ENCODE data around the gene TAF6. TPM values are rescaled to one million over a fixed set of nuclear protein-coding genes. Genes with fewer than 3 reads are reported as not detected.

TAF6 gene
- total RNA-seq, 1 experiment from 2014 or later = 87.1 TPM

- no CpG with 5 or more reads among the region's 12 CpGs for WGBS (ENCODE audit: extremely low coverage, insufficient read length, low lambda C conversion rate)
- peak overlapping the region; percentile 100 for H3K9ac ChIP-seq (ENCODE audit: extremely low read depth, insufficient read length, low read length)
Measured at GRCh38 chr7:100099452-100099851, 19.7 kb downstream of the TAF6 start.

More at GRCh38 chr7:100099452-100099851, 19.7 kb downstream of the TAF6 start:
- no peak overlapping the region for H4K91ac ChIP-seq (ENCODE audit: insufficient read length, low read depth, low read length)
- H2BK12ac ChIP-seq (ENCODE audit: insufficient read length, low read depth, low read length) = no peak overlapping the region
- no peak overlapping the region for H3K27ac ChIP-seq (ENCODE audit: insufficient read length, low read depth, low read length)
- H3K79me2 ChIP-seq (ENCODE audit: insufficient read depth, low read length) = peaks cover 5% of the 10 kb centered on the region; the same call in 1 of the 2 replicates
- H3K56ac ChIP-seq (ENCODE audit: insufficient read length, low read depth, low read length) = no peak overlapping the region
- no peak overlapping the region for H3K4ac ChIP-seq (ENCODE audit: low read depth, low read length)
- H4K20me1 ChIP-seq (ENCODE audit: control insufficient read depth, insufficient read depth, insufficient read length) = no peaks in the 10 kb centered on the region
- no peak overlapping the region for H3T11ph ChIP-seq (ENCODE audit: low read length)
- no peak overlapping the region for H2BK5ac ChIP-seq (ENCODE audit: insufficient read length, low read length)
- H3K18ac ChIP-seq (ENCODE audit: insufficient read length, low read depth, low read length) = no peak overlapping the region
- no peak overlapping the region for H2BK120ac ChIP-seq (ENCODE audit: low read depth, low read length, poor library complexity, severe bottlenecking)
- H3K9me3 Mint-ChIP-seq = peaks cover 0 to 3% of the 10 kb centered on the region in 2 experiments; a peak in 1 of 5 replicates
- H3K79me1 ChIP-seq (ENCODE audit: insufficient read depth, low read depth, low read length, poor library complexity, severe bottlenecking) = peaks cover 3% of the 10 kb centered on the region
- H4K5ac ChIP-seq (ENCODE audit: insufficient read length, low read depth, low read length) = no peak overlapping the region
- H2BK20ac ChIP-seq (ENCODE audit: low read depth, low read length, poor library complexity, severe bottlenecking) = no peak overlapping the region
- no peak overlapping the region for H3K23ac ChIP-seq (ENCODE audit: insufficient read length, low read depth, low read length)
- H2BK15ac ChIP-seq (ENCODE audit: low read depth, low read length) = no peak overlapping the region
- H4K8ac ChIP-seq (replicated peaks; ENCODE audit: insufficient read length, low read depth, low read length) = no peak overlapping the region
- peak overlapping the region; percentile 95 to 99 (median 95) for H3K27ac Mint-ChIP-seq
- H3K27me3 Mint-ChIP-seq (ENCODE audit: low read depth) = no peaks in the 10 kb centered on the region; the same call in 1 of the 2 replicates
- peaks cover 59 to 75% (median 71%) of the 10 kb centered on the region in 3 experiments for H3K36me3 Mint-ChIP-seq (ENCODE audit: insufficient read depth in 1 of 3, low read depth in 3 of 3)
- no peaks in the 10 kb centered on the region for H3K4me1 ChIP-seq (ENCODE audit: insufficient read depth, low read length)
- H3K4me3 Mint-ChIP-seq = peak overlapping the region; percentile 93 to 95
- no peak overlapping the region for H3K14ac ChIP-seq (ENCODE audit: insufficient read depth, low read length)
- no peaks in the 10 kb centered on the region for H3K23me2 ChIP-seq (ENCODE audit: insufficient read length, low read depth, low read length, poor library complexity, severe bottlenecking)
- H3K9me3 ChIP-seq (ENCODE audit: control insufficient read depth, low read depth, low read length) = no peaks in the 10 kb centered on the region
- H3K4me2 ChIP-seq (ENCODE audit: insufficient read depth, insufficient read length, low read length) = peak overlapping the region; percentile 75
- TF ChIP-seq, protein P1, sequence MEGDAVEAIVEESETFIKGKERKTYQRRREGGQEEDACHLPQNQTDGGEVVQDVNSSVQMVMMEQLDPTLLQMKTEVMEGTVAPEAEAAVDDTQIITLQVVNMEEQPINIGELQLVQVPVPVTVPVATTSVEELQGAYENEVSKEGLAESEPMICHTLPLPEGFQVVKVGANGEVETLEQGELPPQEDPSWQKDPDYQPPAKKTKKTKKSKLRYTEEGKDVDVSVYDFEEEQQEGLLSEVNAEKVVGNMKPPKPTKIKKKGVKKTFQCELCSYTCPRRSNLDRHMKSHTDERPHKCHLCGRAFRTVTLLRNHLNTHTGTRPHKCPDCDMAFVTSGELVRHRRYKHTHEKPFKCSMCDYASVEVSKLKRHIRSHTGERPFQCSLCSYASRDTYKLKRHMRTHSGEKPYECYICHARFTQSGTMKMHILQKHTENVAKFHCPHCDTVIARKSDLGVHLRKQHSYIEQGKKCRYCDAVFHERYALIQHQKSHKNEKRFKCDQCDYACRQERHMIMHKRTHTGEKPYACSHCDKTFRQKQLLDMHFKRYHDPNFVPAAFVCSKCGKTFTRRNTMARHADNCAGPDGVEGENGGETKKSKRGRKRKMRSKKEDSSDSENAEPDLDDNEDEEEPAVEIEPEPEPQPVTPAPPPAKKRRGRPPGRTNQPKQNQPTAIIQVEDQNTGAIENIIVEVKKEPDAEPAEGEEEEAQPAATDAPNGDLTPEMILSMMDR (conservative IDR thresholded peaks at IDR 0.05) = no peak
- DNase-seq = no peak
- no peaks in the 10 kb centered on the region for H3K27me3 ChIP-seq (ENCODE audit: insufficient read depth, low read length)
- peaks cover 20 to 34% of the 10 kb centered on the region in 2 experiments for H3K4me1 Mint-ChIP-seq
- no peak overlapping the region for H2AK5ac ChIP-seq (ENCODE audit: insufficient read length, low read length)
- H2AFZ ChIP-seq (ENCODE audit: low read length) = no peak overlapping the region
